OCI-LY1 (cell line): ENCODE measurements around the gene KIRREL3.

Experiments
- H2AFZ ChIP-seq: fragments of 200-600 bp; sonication (generic), shearing (Covaris generic); 2 replicates; pipeline ENCODE4 v1.6.0; 2014; ENCODE audit warnings: antibody characterized with exemption, mild to moderate bottlenecking, low read length
- H3F3A ChIP-seq: fragments of 200-600 bp; sonication (generic), shearing (Covaris generic); 2 replicates; pipeline ENCODE4 v1.6.0; 2014; ENCODE audit warnings: mild to moderate bottlenecking, antibody characterized with exemption, low read length, moderate library complexity; ENCODE audit not compliant: insufficient read depth
- H3K27ac ChIP-seq: fragments of 200-600 bp; sonication (generic); 2 replicates; pipeline ENCODE4 v1.5.1; 2014; ENCODE audit warnings: low read length, mixed run types, mild to moderate bottlenecking, low read depth; ENCODE audit not compliant: poor library complexity, severe bottlenecking
- H3K27me3 ChIP-seq: fragments of 200-600 bp; sonication (generic); 2 replicates; pipeline ENCODE4 v1.6.0; 2014; ENCODE audit warnings: antibody characterized with exemption, mild to moderate bottlenecking, low read length, moderate library complexity; ENCODE audit not compliant: insufficient read depth
- H3K36me3 ChIP-seq: fragments of 200-600 bp; sonication (generic); 2 replicates; pipeline ENCODE4 v1.6.1; 2014; ENCODE audit warnings: mild to moderate bottlenecking, antibody characterized with exemption, low read length, moderate library complexity, mixed read lengths; ENCODE audit not compliant: insufficient read depth
- H3K4me1 ChIP-seq: fragments of 200-600 bp; sonication (generic); 2 replicates; pipeline ENCODE4 v1.5.1; 2014; ENCODE audit warnings: mild to moderate bottlenecking, low read length, moderate library complexity; ENCODE audit not compliant: insufficient read depth, severe bottlenecking
- H3K4me2 ChIP-seq: fragments of 200-600 bp; sonication (generic), shearing (Covaris generic); 2 replicates; pipeline ENCODE4 v1.6.1; 2014; ENCODE audit warnings: low read length
- H3K4me3 ChIP-seq: fragments of 200-600 bp; sonication (generic); 2 replicates; pipeline ENCODE4 v1.5.1; 2014; ENCODE audit warnings: low read length, low read depth, mild to moderate bottlenecking, mixed read lengths; ENCODE audit not compliant: poor library complexity, severe bottlenecking
- H3K79me2 ChIP-seq: fragments of 200-600 bp; shearing (Covaris generic); 2 replicates; pipeline ENCODE4 v1.6.1; 2016; ENCODE audit warnings: mixed run types, low read length, mixed read lengths; ENCODE audit not compliant: insufficient read depth
- H3K9ac ChIP-seq: fragments of 200-600 bp; sonication (generic), shearing (Covaris generic); 2 replicates; pipeline ENCODE4 v1.6.1; 2014; ENCODE audit warnings: mild to moderate bottlenecking, low read length, mixed read lengths
- H3K9me2 ChIP-seq: fragments of 200-600 bp; sonication (generic), shearing (Covaris generic); 2 replicates; pipeline ENCODE4 v1.6.1; 2014; ENCODE audit warnings: low read depth, mild to moderate bottlenecking, low read length, mixed read lengths
- H3K9me3 ChIP-seq: fragments of 200-600 bp; shearing (Covaris generic); 2 replicates; pipeline ENCODE4 v1.6.1; 2014; ENCODE audit warnings: low read length, mixed read lengths
- H4K20me1 ChIP-seq: fragments of 200-600 bp; sonication (generic), shearing (Covaris generic); 2 replicates; pipeline ENCODE4 v1.6.0; 2016; ENCODE audit warnings: mild to moderate bottlenecking, low read length; ENCODE audit not compliant: insufficient read depth
- EZH2 ChIP-seq: fragments of 200-600 bp; sonication (generic), shearing (Covaris generic); IDR thresholded peaks from 2 replicates; pipeline ENCODE4 v1.8.0; 2017; ENCODE audit warnings: borderline replicate concordance, mixed run types, mild to moderate bottlenecking, antibody characterized with exemption, low read length, moderate library complexity, mixed read lengths
- TF ChIP-seq, protein P1 (sequence below): fragments of 200-600 bp; sonication (generic), shearing (Covaris generic); IDR thresholded peaks from 2 replicates; pipeline ENCODE4 v1.5.1; 2017; ENCODE audit warnings: mild to moderate bottlenecking, antibody characterized with exemption, low read length, moderate library complexity, mixed read lengths

Gene KIRREL3

GRCh38 chr11:126746443-126746842, 254.1 kb downstream of the KIRREL3 start:
- Histone ChIP-seq H3K27me3 (no peaks in the 10 kb centered on the region), H3K4me1 (no peaks in the 10 kb centered on the region)

DNA sequence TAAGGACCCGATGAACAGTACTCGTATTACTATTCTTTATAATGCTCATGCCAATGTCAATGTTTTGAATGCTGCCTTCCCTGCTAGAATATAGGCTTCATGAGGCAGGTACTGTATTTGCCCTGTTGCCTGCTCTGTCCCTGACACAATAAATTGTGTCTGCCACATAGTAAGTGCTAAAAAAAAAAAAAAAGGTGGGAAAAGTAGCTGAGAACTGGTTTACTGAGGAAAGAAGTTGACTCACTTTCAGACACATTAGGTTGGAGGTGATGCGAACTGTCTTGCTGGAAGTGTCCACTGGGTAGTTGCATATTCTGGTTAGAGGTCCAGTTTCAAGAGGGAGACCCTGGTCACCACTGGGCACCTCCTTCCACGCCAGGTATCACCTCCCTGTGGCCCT, 255.9 kb downstream of the KIRREL3 start:
- Histone ChIP-seq H3F3A (no peaks in the 10 kb centered on the region), H3K4me1 (no peaks in the 10 kb centered on the region), H3K79me2 (no peaks in the 10 kb centered on the region), H3K27me3 (no peaks in the 10 kb centered on the region), H3K9me3 (no peaks in the 10 kb centered on the region), H3K9me2 (no peaks in the 10 kb centered on the region), H3K27ac (no peak overlapping the region), H3K4me2 (no peak overlapping the region), H2AFZ (no peak overlapping the region), H3K36me3 (no peaks in the 10 kb centered on the region), H3K4me3 (no peak overlapping the region), H4K20me1 (no peaks in the 10 kb centered on the region), H3K9ac (no peak overlapping the region)
- TF ChIP-seq, protein P1, sequence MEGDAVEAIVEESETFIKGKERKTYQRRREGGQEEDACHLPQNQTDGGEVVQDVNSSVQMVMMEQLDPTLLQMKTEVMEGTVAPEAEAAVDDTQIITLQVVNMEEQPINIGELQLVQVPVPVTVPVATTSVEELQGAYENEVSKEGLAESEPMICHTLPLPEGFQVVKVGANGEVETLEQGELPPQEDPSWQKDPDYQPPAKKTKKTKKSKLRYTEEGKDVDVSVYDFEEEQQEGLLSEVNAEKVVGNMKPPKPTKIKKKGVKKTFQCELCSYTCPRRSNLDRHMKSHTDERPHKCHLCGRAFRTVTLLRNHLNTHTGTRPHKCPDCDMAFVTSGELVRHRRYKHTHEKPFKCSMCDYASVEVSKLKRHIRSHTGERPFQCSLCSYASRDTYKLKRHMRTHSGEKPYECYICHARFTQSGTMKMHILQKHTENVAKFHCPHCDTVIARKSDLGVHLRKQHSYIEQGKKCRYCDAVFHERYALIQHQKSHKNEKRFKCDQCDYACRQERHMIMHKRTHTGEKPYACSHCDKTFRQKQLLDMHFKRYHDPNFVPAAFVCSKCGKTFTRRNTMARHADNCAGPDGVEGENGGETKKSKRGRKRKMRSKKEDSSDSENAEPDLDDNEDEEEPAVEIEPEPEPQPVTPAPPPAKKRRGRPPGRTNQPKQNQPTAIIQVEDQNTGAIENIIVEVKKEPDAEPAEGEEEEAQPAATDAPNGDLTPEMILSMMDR = no peak
- no peak for TF ChIP-seq EZH2

More at GRCh38 chr11:126746443-126746842, 254.1 kb downstream of the KIRREL3 start:
- no peak for TF ChIP-seq EZH2
- TF ChIP-seq, protein P1 = no peak
- H3K36me3 ChIP-seq = no peaks in the 10 kb centered on the region
- H4K20me1 ChIP-seq = no peaks in the 10 kb centered on the region
- no peaks in the 10 kb centered on the region for H3K9me2 ChIP-seq
- no peak overlapping the region for H3K9ac ChIP-seq
- H2AFZ ChIP-seq = no peak overlapping the region
- H3K9me3 ChIP-seq = no peaks in the 10 kb centered on the region
- no peak overlapping the region for H3K27ac ChIP-seq
- H3K79me2 ChIP-seq = no peaks in the 10 kb centered on the region
- H3F3A ChIP-seq = no peaks in the 10 kb centered on the region
- H3K4me2 ChIP-seq = no peak overlapping the region
- H3K4me3 ChIP-seq = no peak overlapping the region

- Histone ChIP-seq H4K20me1 (no peaks in the 10 kb centered on the region), H2AFZ (no peak overlapping the region), H3K4me1 (no peaks in the 10 kb centered on the region), H3K79me2 (no peaks in the 10 kb centered on the region), H3K27me3 (no peaks in the 10 kb centered on the region), H3K9me2 (no peaks in the 10 kb centered on the region), H3K4me3 (no peak overlapping the region), H3K9me3 (no peaks in the 10 kb centered on the region), H3F3A (no peaks in the 10 kb centered on the region), H3K36me3 (no peaks in the 10 kb centered on the region), H3K4me2 (no peak overlapping the region), H3K27ac (no peak overlapping the region), H3K9ac (no peak overlapping the region)
- no peak for TF ChIP-seq EZH2
- TF ChIP-seq, protein P1 = no peak
Observed at GRCh38 chr11:126743628-126744027, 256.9 kb downstream of the KIRREL3 start.
